ENCODE measurements around the gene TMCC2. TPM values are rescaled to one million over a fixed set of nuclear protein-coding genes. Genes with fewer than 3 reads are reported as not detected.
"Not testable (repeated sequence)": the region's sequence is repeated elsewhere in the genome, so short reads cannot be mapped to it uniquely, and the experiment has no call there.

TMCC2 gene, protein sequence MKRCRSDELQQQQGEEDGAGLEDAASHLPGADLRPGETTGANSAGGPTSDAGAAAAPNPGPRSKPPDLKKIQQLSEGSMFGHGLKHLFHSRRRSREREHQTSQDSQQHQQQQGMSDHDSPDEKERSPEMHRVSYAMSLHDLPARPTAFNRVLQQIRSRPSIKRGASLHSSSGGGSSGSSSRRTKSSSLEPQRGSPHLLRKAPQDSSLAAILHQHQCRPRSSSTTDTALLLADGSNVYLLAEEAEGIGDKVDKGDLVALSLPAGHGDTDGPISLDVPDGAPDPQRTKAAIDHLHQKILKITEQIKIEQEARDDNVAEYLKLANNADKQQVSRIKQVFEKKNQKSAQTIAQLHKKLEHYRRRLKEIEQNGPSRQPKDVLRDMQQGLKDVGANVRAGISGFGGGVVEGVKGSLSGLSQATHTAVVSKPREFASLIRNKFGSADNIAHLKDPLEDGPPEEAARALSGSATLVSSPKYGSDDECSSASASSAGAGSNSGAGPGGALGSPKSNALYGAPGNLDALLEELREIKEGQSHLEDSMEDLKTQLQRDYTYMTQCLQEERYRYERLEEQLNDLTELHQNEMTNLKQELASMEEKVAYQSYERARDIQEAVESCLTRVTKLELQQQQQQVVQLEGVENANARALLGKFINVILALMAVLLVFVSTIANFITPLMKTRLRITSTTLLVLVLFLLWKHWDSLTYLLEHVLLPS
- total RNA-seq, result 1 to 10 TPM; 6.2 to 8.2 TPM
- polyA plus RNA-seq, result 1 to 10 TPM in 1 of 2 donors, under 1 TPM in 1; 0.69 to 1.0 TPM
- long read RNA-seq, donor 1, partial matches to known transcripts, result 7 of 9 reads
- long read RNA-seq, donor 1, other reads (novel, unspliced or antisense), result 2 of 9 reads
- long read RNA-seq, donor 2, transcript TMCC2-203 (5 exons, 3,738 nt), result major isoform, 6 of 12 reads
- long read RNA-seq, donor 2, partial matches to known transcripts, result 5 of 12 reads
- long read RNA-seq, donor 2, other reads (novel, unspliced or antisense), result 1 of 12 reads

DNA sequence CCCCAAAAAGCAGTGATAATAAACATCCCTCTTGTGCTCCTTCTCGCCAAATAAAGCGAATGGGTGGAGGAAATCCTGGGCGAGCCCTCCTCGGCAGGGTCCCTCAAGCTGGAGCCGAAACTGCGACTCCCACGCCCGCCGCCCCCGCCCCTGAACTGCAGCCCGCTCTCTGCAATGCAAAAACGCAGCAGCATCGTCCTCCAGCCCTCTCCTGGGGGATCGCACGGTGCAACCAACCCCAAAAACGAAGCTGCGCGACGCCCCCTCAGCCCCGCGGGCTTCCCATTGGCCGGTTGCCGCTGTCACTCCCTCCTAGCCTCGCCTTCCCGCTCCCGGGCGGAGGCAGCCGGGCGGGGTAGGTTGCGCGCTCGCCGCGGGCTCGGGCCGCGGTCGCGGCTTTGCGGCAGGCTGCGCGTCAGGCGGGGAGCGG, at the start of gene TMCC2:
TSS of gene TMCC2 (plus strand) at position 363 of the 430 bp plus-strand sequence. CDS start 619 bp downstream, outside the sequence.
- Histone ChIP-seq H3K9me3 (ENCODE audit: control insufficient read depth, low read length) (no peaks in the 10 kb centered on the region), H3K27ac (ENCODE audit: low read depth in 1 of 2, low read length in 2 of 2) (no peak within 1 kb of the TSS), H3K4me1 (ENCODE audit: control insufficient read depth in 1 of 2, insufficient read depth in 2 of 2, low read length in 2 of 2) (no peaks in the 10 kb centered on the region), H3K36me3 (ENCODE audit: control insufficient read depth in 1 of 2, insufficient read depth in 2 of 2, low read length in 1 of 2) (no peaks in the 10 kb centered on the region), H3K27me3 (ENCODE audit: control insufficient read depth in 1 of 2, insufficient read depth in 2 of 2, low read length in 1 of 2) (no peaks in the 10 kb centered on the region), H3K4me3 (ENCODE audit: low read length in 2 of 2) (peak within 1 kb of the TSS; percentile 69 to 79)
- WGBS, 2 donors, result 0 to 1% methylated on average over 41 to 44 of the region's 44 CpGs
- intact Hi-C loops (cut with DNase I), result loop anchor here in 1 of 2 donors (1.0 kb wide), 1 partner anchor 29 kb away; no protein-coding TSS in a partner anchor
- peak; percentile 96 for ATAC-seq (ENCODE audit: low FRiP score)
- peak; percentile 94 to 97 for DNase-seq

DNA sequence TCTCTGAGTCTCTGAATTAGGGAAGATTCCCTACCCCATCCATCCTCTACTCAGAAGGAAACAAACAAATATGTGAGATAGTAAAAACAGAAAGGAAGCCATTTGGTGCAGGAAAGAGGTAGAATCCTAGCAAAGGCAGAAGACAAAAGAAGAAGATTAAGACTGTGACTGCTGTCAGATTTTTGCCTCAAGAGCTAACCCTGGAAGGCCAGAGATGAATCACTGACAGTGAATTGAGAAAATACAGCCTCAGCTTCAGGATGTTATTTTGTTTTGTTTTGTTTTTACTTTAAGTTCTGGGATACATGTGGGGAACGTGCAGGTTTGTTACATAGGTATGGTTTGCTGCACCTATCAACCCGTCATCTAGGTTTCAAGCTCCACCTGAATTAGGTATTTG, 47.9 kb upstream of the TMCC2 start:
- ATAC-seq (ENCODE audit: low FRiP score), result no peak
- intact Hi-C loops (cut with DNase I), result loop anchor here in 1 of 2 donors (5.0 kb wide), 1 partner anchor 32 kb away; the partner anchor contains the start of gene DSTYK
- no peak for DNase-seq
- Histone ChIP-seq H3K4me1 (ENCODE audit: control insufficient read depth in 1 of 2, insufficient read depth in 2 of 2, low read length in 2 of 2) (peaks cover 0 to 2% of the 10 kb centered on the region in 2 donors), H3K4me3 (ENCODE audit: low read length in 2 of 2) (no peak overlapping the region), H3K27me3 (ENCODE audit: control insufficient read depth in 1 of 2, insufficient read depth in 2 of 2, low read length in 1 of 2) (no peaks in the 10 kb centered on the region), H3K27ac (ENCODE audit: low read depth in 1 of 2, low read length in 2 of 2) (no peak overlapping the region), H3K9me3 (ENCODE audit: control insufficient read depth, low read length) (no peaks in the 10 kb centered on the region), H3K36me3 (ENCODE audit: control insufficient read depth in 1 of 2, insufficient read depth in 2 of 2, low read length in 1 of 2) (peaks cover 0 to 2% of the 10 kb centered on the region in 2 donors)
- WGBS, 2 donors, result 86 to 88% methylated on average over 2 of the region's 2 CpGs

DNA sequence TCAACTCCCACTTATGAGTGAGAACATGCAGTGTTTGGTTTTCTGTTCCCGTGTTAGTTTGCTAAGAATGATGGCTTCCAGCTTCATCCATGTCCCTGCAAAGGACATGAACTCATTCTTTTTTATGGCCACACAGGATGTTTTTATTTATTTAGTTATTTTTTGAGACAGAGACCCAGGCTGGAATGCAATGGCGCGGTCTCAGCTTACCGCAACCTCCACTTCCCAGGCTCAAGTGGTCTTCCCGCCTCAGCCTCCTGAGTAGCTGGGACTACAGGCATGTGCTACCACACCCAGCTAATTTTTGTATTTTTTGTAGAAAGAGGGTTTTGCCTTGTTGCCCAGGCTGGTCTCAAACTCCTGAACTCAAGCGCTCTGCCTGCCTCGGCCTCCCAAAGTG, 47.4 kb upstream of the TMCC2 start:
- H3K27ac ChIP-seq (ENCODE audit: low read depth in 1 of 2, low read length in 2 of 2); H3K4me1 ChIP-seq (ENCODE audit: control insufficient read depth in 1 of 2, insufficient read depth in 2 of 2, low read length in 2 of 2); DNase-seq; H3K4me3 ChIP-seq (ENCODE audit: low read length in 2 of 2); ATAC-seq (ENCODE audit: low FRiP score); H3K27me3 ChIP-seq (ENCODE audit: control insufficient read depth in 1 of 2, insufficient read depth in 2 of 2, low read length in 1 of 2); intact Hi-C loops (cut with DNase I); H3K9me3 ChIP-seq (ENCODE audit: control insufficient read depth, low read length); H3K36me3 ChIP-seq (ENCODE audit: control insufficient read depth in 1 of 2, insufficient read depth in 2 of 2, low read length in 1 of 2): not testable (repeated sequence)
- WGBS, 2 donors, result 90 to 94% methylated on average over 6 to 7 of the region's 7 CpGs

DNA sequence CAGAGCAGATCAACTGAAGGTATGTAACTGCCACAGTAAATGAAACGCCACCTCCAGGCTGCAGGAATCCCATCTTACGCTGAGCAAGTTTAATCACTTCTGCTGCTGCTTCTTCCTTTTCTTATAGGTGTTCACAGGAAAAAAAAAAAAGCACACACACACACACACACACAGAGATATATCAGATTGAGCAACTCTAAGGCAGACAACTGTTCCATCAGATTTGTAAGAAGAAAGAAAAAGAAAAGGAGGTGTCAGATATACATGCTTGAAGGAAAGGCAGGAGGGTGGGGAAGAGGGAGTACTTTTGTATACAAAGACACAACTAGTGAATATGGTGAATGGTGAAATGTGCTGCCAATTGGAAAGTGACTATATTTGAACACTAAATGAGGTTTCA, 44.8 kb upstream of the TMCC2 start:
- WGBS, 2 donors, result 95 to 98% methylated on average over 2 of the region's 2 CpGs
- H3K27ac ChIP-seq (ENCODE audit: low read depth in 1 of 2, low read length in 2 of 2), result no peak overlapping the region
- peaks cover 0 to 2% of the 10 kb centered on the region in 2 donors for H3K4me1 ChIP-seq (ENCODE audit: control insufficient read depth in 1 of 2, insufficient read depth in 2 of 2, low read length in 2 of 2)
- intact Hi-C loops (cut with DNase I), result no loop called here
- ATAC-seq (ENCODE audit: low FRiP score) (no peak), DNase-seq (no peak)
- H3K36me3 ChIP-seq (ENCODE audit: control insufficient read depth in 1 of 2, insufficient read depth in 2 of 2, low read length in 1 of 2), result peaks cover 0 to 2% of the 10 kb centered on the region in 2 donors
- no peaks in the 10 kb centered on the region for H3K27me3 ChIP-seq (ENCODE audit: control insufficient read depth in 1 of 2, insufficient read depth in 2 of 2, low read length in 1 of 2)
- H3K9me3 ChIP-seq (ENCODE audit: control insufficient read depth, low read length), result no peaks in the 10 kb centered on the region
- H3K4me3 ChIP-seq (ENCODE audit: low read length in 2 of 2), result no peak overlapping the region

DNA sequence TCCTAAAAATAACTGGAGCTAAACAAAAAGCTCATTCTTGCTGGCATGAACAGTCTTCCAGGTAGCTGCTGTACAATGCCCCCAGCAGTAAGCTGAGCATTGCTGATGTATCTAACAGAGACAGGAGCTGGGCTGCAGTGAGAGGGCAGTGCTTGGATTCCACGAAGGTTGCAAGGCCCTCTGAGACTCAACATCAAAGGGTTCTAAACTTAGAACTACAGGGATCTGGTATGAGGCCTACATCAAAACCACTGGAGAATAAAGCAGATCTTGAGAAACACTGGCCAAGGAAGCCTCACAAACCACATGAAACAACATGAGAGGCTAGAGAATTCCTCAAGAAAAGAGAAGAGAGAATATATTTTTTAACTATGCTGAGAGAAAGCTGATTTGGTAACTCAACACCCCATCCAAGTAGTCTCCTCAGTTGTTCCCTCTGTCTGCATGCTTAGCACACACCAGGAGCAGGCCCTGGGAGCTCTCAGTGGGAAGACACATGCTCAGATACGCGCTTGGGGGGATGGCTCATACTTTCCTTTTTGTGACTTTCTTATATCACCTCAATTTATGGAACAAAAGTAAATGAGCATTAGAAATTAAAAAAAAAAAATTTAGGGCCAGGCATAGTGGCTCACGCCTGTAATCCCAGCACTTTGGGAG, 43.9 kb upstream of the TMCC2 start:
- H3K36me3 ChIP-seq (ENCODE audit: control insufficient read depth in 1 of 2, insufficient read depth in 2 of 2, low read length in 1 of 2), result peaks cover 0 to 2% of the 10 kb centered on the region in 2 donors
- no peak for ATAC-seq (ENCODE audit: low FRiP score)
- H3K9me3 ChIP-seq (ENCODE audit: control insufficient read depth, low read length), result no peaks in the 10 kb centered on the region
- peaks cover 0 to 2% of the 10 kb centered on the region in 2 donors for H3K4me1 ChIP-seq (ENCODE audit: control insufficient read depth in 1 of 2, insufficient read depth in 2 of 2, low read length in 2 of 2)
- 42 to 58% methylated on average over 4 of the region's 4 CpGs for WGBS, 2 donors
- no peak overlapping the region for H3K4me3 ChIP-seq (ENCODE audit: low read length in 2 of 2)
- no peak overlapping the region for H3K27ac ChIP-seq (ENCODE audit: low read depth in 1 of 2, low read length in 2 of 2)
- intact Hi-C loops (cut with DNase I), result no loop called here
- no peaks in the 10 kb centered on the region for H3K27me3 ChIP-seq (ENCODE audit: control insufficient read depth in 1 of 2, insufficient read depth in 2 of 2, low read length in 1 of 2)
- DNase-seq, result no peak

DNA sequence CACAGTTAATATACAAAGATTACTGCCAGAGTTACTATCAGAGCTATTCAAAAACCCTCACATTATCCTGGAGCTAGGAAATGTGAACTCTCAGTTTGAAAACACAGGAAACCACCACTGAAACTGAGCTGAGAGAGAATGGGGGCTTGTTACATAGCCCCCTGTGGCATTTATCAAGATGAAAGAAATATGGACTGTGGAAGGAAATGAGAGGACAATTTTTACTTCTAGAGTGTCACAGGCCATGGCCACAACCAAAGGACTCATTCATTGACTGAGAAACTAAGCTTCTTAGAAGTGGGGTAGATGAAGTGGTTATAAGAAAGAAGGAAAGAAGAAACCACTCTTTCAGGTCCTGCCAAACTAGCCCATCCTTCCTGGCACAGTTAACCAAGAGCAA, 41.6 kb upstream of the TMCC2 start:
- Histone ChIP-seq H3K36me3 (ENCODE audit: control insufficient read depth in 1 of 2, insufficient read depth in 2 of 2, low read length in 1 of 2) (peaks cover 0 to 2% of the 10 kb centered on the region in 2 donors), H3K4me3 (ENCODE audit: low read length in 2 of 2) (no peak overlapping the region), H3K9me3 (ENCODE audit: control insufficient read depth, low read length) (no peaks in the 10 kb centered on the region), H3K4me1 (ENCODE audit: control insufficient read depth in 1 of 2, insufficient read depth in 2 of 2, low read length in 2 of 2) (peaks cover 0 to 2% of the 10 kb centered on the region in 2 donors), H3K27me3 (ENCODE audit: control insufficient read depth in 1 of 2, insufficient read depth in 2 of 2, low read length in 1 of 2) (no peaks in the 10 kb centered on the region), H3K27ac (ENCODE audit: low read depth in 1 of 2, low read length in 2 of 2) (no peak overlapping the region)
- no peak for DNase-seq
- ATAC-seq (ENCODE audit: low FRiP score), result no peak
- intact Hi-C loops (cut with DNase I), result no loop called here

DNA sequence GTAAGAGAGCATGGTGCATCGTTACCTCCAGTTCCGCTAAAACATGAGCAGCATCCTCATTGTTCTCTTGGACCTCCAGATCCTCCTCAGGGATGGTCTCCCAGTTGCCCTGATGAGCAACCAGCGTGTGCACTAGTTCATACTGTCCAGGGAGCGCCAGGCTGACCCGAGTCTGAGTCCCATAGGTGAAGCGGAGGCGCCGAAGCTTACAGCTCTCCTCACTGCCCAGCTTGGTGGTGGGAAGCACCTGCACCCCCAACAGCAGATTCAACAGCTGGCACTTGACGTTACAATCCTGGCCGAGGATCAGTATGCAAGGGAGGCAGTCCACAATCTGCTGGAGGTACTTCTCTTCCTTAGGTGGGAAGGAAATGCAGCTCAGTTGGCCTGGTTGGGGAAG, 40.3 kb upstream of the TMCC2 start:
- peaks cover 0 to 2% of the 10 kb centered on the region in 2 donors for H3K4me1 ChIP-seq (ENCODE audit: control insufficient read depth in 1 of 2, insufficient read depth in 2 of 2, low read length in 2 of 2)
- WGBS, 2 donors, result 92 to 94% methylated on average over 10 of the region's 10 CpGs

DNA sequence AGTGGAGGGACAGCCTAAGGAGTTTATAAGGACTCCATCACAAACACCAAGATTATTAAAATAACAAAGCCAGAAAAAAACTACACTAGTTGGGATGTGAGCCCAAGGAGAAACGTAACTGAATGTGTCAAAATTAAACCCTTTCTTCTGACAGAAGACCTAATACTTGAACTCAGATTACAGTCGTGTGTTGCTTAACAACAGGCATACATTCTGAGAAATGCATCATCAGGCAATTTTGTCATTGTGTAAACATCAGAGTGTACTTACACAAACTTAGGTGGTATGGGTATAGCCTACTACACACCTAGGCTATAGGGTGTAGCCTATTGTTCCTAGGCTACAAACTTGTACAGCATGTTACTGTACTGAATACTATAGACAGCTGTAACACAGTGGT, 39.6 kb upstream of the TMCC2 start:
- H3K4me1 ChIP-seq (ENCODE audit: control insufficient read depth in 1 of 2, insufficient read depth in 2 of 2, low read length in 2 of 2), result peaks cover 0 to 2% of the 10 kb centered on the region in 2 donors
- no peak overlapping the region for H3K27ac ChIP-seq (ENCODE audit: low read depth in 1 of 2, low read length in 2 of 2)
- DNase-seq, result no peak
- 21 to 25% methylated on average over 2 of the region's 2 CpGs for WGBS, 2 donors
- H3K9me3 ChIP-seq (ENCODE audit: control insufficient read depth, low read length), result no peaks in the 10 kb centered on the region
- H3K36me3 ChIP-seq (ENCODE audit: control insufficient read depth in 1 of 2, insufficient read depth in 2 of 2, low read length in 1 of 2), result no peaks in the 10 kb centered on the region
- H3K4me3 ChIP-seq (ENCODE audit: low read length in 2 of 2), result no peak overlapping the region
- no peak for ATAC-seq (ENCODE audit: low FRiP score)
- no peaks in the 10 kb centered on the region for H3K27me3 ChIP-seq (ENCODE audit: control insufficient read depth in 1 of 2, insufficient read depth in 2 of 2, low read length in 1 of 2)
- intact Hi-C loops (cut with DNase I), result no loop called here

More for the DNA sequence above, 40.3 kb upstream of the TMCC2 start:
- peaks cover 0 to 2% of the 10 kb centered on the region in 2 donors for H3K36me3 ChIP-seq (ENCODE audit: control insufficient read depth in 1 of 2, insufficient read depth in 2 of 2, low read length in 1 of 2)
- intact Hi-C loops (cut with DNase I), result no loop called here
- no peaks in the 10 kb centered on the region for H3K9me3 ChIP-seq (ENCODE audit: control insufficient read depth, low read length)
- no peak overlapping the region for H3K4me3 ChIP-seq (ENCODE audit: low read length in 2 of 2)
- H3K27ac ChIP-seq (ENCODE audit: low read depth in 1 of 2, low read length in 2 of 2), result no peak overlapping the region
- no peaks in the 10 kb centered on the region for H3K27me3 ChIP-seq (ENCODE audit: control insufficient read depth in 1 of 2, insufficient read depth in 2 of 2, low read length in 1 of 2)
- ATAC-seq (ENCODE audit: low FRiP score) (no peak), DNase-seq (no peak)

Measured in aorta (tissue), 5 donors.